ENCODE results near the gene SPCS1. TPM values are rescaled to one million over a fixed set of nuclear protein-coding genes. Genes with fewer than 3 reads are reported as not detected.
"Not testable (repeated sequence)": the region's sequence is repeated elsewhere in the genome, so short reads cannot be mapped to it uniquely, and the experiment has no call there.

The SPCS1 gene
- 10 to 100 TPM; 74.4 to 92.4 TPM for total RNA-seq

DNA sequence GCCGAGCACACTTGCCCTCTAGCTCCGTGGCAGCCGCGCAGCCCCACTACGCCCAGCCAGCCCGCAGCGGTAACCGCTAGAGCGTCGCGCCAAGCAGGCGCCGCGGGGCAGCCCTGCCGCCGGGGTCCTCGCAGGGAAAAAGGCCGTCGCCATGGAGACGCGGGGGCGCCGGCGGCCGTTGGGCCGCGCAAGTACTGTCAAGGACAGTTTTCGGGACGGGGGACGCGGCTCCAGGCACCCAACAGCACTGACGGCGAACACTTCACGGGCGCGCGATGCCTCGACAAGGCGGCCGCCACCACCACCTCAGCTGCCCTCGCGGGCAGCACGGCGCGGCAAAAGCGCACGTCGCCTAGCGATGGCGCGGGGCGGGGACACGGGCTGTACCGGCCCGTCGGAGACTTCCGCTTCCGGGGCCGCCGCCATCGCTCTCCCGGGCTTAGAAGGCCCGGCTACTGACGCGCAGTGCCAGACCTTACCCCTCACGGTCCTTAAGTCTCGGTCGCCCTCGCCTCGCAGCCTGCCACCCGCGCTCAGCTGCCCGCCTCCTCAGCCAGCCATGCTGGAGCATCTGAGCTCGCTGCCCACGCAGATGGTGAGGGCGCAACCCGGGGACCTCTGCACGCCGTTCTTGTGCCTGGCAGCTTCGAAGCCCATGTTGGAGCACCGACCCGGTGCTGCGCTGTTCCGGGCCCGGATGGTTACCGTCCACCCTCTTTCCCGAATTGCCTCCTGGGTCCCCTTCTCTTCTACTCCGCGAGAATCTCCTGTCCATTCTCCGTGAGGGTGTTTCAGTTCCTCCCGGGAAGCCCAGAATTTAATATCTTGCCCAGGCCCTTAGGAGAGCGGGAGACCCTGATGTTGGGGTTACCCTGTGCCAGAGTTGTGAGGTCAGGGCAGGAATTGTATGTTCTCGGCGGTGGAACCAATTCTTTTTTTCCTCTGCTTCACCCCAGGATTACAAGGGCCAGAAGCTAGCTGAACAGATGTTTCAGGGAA is at the start of gene SPCS1, which contains the start of gene GLT8D1:
SPCS1 (plus strand) TSS at position 419 of the 999 bp plus-strand sequence; CDS start at position 560, 141 bp downstream.
GLT8D1 (minus strand) TSS at position 104 of the 999 bp plus-strand sequence. CDS start 5,331 bp downstream, outside the sequence.
- DNase-seq (ENCODE audit: low spot score) = peak; percentile 88
- peak within 1 kb of the TSS; percentile 94 to 97 for H3K27ac Mint-ChIP-seq
- peaks cover 16 to 24% of the 10 kb centered on the region in 2 donors for H3K4me1 Mint-ChIP-seq (ENCODE audit: low read depth in 2 of 2)
- peak within 1 kb of the TSS; percentile 97 for H3K4me3 Mint-ChIP-seq
- H3K9me3 Mint-ChIP-seq = no peaks in the 10 kb centered on the region
- no peaks in the 10 kb centered on the region for H3K27me3 Mint-ChIP-seq
- H3K36me3 Mint-ChIP-seq = peaks cover 5% of the 10 kb centered on the region
- ATAC-seq = peak; percentile 96

DNA sequence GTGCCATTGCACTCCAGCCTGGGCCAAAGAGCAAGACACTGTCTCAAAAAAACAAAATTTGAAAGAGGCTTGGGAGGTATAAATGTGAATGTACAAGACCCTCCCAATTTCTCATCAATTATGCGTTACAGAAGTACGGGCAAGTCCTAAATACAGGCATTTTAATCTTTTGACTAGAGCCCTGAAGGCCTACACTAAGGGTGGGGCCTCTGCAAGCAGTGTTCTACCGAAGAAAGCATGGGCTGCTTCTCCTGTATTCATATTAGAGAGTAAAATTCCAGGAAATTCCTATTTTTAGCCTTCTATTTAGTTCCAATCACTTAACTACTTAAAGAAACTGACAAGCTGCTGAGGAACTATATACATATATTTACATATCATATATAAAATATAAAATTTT is 45.9 kb upstream of the SPCS1 start:
- Mint-ChIP-seq H3K27ac (no peak overlapping the region), H3K9me3 (no peaks in the 10 kb centered on the region), H3K4me1 (ENCODE audit: low read depth in 2 of 2) (peaks cover 0 to 3% of the 10 kb centered on the region in 2 donors), H3K27me3 (no peaks in the 10 kb centered on the region), H3K36me3 (peaks cover 21% of the 10 kb centered on the region), H3K4me3 (no peak overlapping the region)
- no peak for ATAC-seq
- DNase-seq (ENCODE audit: low spot score) = no peak

DNA sequence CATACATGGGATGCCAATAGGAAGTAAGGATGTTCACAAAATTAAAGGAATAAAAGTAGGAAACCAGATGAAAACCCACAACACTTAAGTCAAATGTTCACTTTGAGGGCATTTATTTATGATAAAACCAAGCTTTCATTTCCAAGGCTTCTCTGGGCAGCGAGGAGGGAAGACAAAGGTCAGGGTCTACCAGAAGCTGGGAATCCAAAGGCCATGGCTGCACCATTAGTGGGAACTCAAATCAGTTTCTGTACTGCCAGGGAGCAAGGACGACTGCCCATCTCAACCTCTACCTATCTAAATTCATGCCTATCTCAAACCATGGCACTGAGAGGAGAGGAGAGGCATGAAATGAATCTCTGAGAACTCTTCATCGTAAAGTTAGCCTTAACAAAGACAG is 42.8 kb upstream of the SPCS1 start:
- no peak overlapping the region for H3K27ac Mint-ChIP-seq
- no peaks in the 10 kb centered on the region for H3K9me3 Mint-ChIP-seq
- ATAC-seq (no peak), DNase-seq (ENCODE audit: low spot score) (no peak)
- H3K4me3 Mint-ChIP-seq = no peak overlapping the region
- peaks cover 0 to 3% of the 10 kb centered on the region in 2 donors for H3K4me1 Mint-ChIP-seq (ENCODE audit: low read depth in 2 of 2)
- H3K27me3 Mint-ChIP-seq = no peaks in the 10 kb centered on the region
- peaks cover 13% of the 10 kb centered on the region for H3K36me3 Mint-ChIP-seq

DNA sequence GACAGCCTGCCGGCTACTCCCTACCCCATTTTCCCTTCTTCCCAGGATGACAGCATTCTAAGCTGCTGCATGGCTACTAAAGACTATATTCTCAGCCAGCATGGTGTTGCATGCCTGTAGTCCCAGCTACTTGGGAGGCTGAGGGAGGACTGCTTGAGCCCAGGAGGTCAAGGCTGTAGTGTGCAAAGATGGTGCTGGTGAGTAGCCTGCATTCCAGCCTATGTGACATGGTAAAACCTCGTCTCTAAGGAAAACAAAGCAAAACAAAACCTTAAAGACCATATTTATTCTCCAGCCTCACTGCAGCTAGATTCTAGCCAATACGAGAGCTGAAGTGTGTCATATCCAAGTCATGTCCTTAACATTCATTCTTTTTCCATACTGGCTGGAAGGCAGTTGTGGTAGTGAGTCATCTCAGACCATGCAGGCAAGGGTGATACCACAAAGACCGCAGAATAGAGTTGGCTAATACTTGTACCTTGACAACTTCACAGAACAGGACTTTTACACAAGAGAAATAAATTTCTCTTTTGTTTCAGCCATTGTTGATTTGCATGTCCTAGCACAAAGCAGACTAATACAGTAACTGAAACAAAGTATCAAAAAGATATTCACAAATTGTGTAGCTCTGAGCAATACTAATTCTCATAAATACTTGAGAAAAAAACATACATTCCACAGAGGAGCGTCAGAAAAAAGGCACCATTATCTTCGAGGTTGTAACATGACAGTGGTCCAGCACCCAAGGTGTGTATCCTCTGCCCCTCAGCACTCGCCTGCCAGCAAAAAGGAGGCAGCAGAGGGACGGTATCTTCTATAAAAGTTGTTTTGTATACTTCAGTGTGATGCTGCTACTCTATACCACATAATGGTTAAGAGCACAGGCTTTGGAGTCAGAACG is 35.0 kb upstream of the SPCS1 start:
- no peaks in the 10 kb centered on the region for H3K9me3 Mint-ChIP-seq
- H3K36me3 Mint-ChIP-seq = peaks cover 21% of the 10 kb centered on the region
- DNase-seq (ENCODE audit: low spot score) = peak; percentile 77
- ATAC-seq = peak; percentile 95 to 96
- peaks cover 32 to 40% of the 10 kb centered on the region in 2 donors for H3K4me1 Mint-ChIP-seq (ENCODE audit: low read depth in 2 of 2)
- peak overlapping the region; percentile 95 to 97 for H3K27ac Mint-ChIP-seq
- no peaks in the 10 kb centered on the region for H3K27me3 Mint-ChIP-seq
- H3K4me3 Mint-ChIP-seq = peak overlapping the region; percentile 74

DNA sequence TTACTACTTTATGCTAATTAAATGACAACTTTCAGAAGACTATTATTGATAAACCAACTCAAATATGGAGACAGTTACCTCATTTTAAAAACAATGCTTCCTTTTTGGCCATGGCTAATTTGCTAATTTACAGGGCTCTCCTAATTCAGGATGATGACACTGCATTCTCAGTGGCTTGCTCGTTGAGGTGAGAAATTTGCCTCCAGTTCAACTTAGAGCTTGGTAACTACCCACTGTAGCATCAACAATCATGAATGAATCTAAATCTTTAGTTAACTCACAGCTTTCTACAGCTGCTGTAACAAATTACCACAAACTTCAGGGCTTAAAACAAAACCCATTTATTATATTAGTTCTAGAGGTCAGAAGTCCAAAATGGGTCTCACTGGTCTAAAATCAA is 34.2 kb upstream of the SPCS1 start:
- Mint-ChIP-seq H3K4me3 (peak overlapping the region; percentile 74), H3K4me1 (ENCODE audit: low read depth in 2 of 2) (peaks cover 36 to 40% of the 10 kb centered on the region in 2 donors), H3K27ac (peak overlapping the region; percentile 95 to 97), H3K27me3 (no peaks in the 10 kb centered on the region), H3K9me3 (no peaks in the 10 kb centered on the region), H3K36me3 (peaks cover 26% of the 10 kb centered on the region)
- DNase-seq (ENCODE audit: low spot score) (no peak), ATAC-seq (peak in 1 of 2 donors; percentile 21)

DNA sequence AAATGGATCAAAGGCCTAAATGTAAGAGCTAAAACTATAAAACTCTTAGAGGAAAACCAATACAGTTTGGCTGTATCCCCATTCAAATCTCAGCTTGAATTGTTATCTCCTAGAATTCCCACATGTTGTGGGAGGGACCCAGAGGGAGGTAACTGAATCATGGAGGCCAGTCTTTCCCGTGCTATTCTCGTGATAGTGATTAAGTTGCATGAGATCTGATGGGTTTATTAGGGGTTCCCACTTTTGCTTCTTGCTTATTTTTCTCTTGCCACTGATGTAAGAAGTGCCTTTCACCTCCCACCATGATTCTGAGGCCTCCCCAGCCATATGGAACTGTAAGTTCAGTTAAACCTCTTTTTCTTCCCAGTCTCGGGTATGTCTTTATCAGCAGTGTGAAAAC is 29.7 kb upstream of the SPCS1 start:
- not testable (repeated sequence) for H3K9me3 Mint-ChIP-seq; DNase-seq (ENCODE audit: low spot score); ATAC-seq; H3K4me3 Mint-ChIP-seq; H3K27ac Mint-ChIP-seq; H3K27me3 Mint-ChIP-seq
- Mint-ChIP-seq H3K4me1 (ENCODE audit: low read depth in 2 of 2) (peaks cover 37 to 46% of the 10 kb centered on the region in 2 donors), H3K36me3 (peaks cover 43% of the 10 kb centered on the region)

DNA sequence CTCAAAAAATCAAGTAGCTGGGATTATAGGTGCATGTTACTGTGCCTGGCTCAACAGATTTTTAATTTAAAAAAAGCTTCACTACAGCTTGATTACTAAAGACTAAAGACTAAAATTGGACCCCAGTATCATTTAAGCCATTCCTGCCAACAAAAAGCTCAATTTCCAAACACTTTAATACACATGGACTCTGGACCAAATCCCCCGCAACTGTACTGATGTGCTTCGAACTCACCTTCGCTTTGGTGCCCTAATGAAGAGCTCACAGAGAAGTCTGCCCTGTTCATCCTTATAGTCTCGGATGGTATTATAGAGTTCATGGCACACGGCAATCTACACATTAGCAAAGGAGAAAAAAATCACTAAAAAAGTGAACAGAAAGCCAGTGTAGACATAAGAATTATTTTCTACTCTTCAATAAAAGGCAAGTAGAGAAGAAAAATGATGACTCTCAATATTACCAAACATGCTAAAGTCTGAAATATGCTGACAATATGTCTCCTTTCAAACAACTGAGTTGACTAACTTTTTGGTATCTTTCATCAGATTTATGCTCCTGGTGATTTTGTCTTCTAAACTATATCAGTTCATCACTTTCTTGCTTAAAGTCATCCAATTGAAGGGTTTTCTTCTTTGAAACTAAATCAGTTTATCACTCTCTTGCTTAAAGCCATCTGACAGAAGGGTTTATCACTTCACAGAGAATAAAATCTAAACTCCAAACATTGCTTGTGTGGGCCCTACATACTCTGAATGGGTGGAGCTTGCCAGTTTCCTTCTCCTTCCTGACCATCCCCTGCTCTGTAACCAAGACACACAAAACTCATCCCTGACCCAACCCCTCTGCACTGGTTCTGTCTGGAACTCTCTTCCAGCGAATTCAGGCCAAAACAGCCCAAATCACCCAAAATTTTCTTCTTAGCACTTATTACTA is 27.4 kb upstream of the SPCS1 start:
- Mint-ChIP-seq H3K9me3 (no peaks in the 10 kb centered on the region), H3K36me3 (peaks cover 41% of the 10 kb centered on the region), H3K4me3 (no peak overlapping the region), H3K27me3 (no peaks in the 10 kb centered on the region), H3K4me1 (ENCODE audit: low read depth in 2 of 2) (peaks cover 35 to 41% of the 10 kb centered on the region in 2 donors), H3K27ac (peak overlapping the region; percentile 77 to 85)
- ATAC-seq (no peak), DNase-seq (ENCODE audit: low spot score) (no peak)

DNA sequence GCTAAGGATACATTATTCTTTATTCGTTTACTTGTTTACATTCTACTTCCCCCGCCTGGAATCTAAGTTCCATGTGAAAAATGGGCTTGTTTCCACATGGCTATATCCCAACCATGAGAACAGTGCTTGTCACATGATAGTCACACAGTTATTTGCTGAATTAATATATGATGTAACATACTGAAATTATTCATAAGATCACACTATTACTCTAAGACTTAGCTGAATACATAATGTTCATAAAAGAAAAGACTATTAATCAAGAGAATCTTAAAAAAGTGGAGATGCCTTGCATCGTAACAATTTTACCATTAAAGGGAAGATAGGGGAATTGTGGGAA is 26.7 kb upstream of the SPCS1 start:
- Mint-ChIP-seq H3K27me3 (no peaks in the 10 kb centered on the region), H3K9me3 (no peaks in the 10 kb centered on the region), H3K4me1 (ENCODE audit: low read depth in 2 of 2) (peaks cover 35 to 41% of the 10 kb centered on the region in 2 donors), H3K36me3 (peaks cover 41% of the 10 kb centered on the region), H3K4me3 (no peak overlapping the region), H3K27ac (peak overlapping the region; percentile 77 to 85)
- DNase-seq (ENCODE audit: low spot score) (no peak), ATAC-seq (no peak)

DNA sequence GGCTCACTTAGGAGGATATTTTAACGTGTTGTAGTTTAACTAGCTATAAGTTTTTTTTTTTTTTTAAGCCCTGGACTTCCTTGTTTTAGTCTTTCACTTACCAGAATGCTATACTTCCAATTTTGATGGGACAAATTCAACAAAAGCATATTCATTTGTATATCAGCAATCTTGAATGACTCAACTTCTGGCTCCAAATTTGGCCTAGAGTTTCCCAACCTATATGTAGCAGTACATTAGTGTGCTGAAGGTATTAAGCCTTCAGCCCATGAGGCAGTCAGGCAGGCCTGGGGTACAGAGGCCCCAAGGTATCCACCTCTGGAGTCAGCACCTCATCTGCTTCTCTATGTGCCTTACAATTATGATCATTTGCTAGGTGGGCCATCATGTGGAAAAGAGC is 26.1 kb upstream of the SPCS1 start:
- no peaks in the 10 kb centered on the region for H3K27me3 Mint-ChIP-seq
- H3K4me3 Mint-ChIP-seq = peak overlapping the region; percentile 30
- no peak for DNase-seq (ENCODE audit: low spot score)
- H3K9me3 Mint-ChIP-seq = no peaks in the 10 kb centered on the region
- H3K4me1 Mint-ChIP-seq (ENCODE audit: low read depth in 2 of 2) = peaks cover 39 to 46% of the 10 kb centered on the region in 2 donors
- H3K27ac Mint-ChIP-seq = peak overlapping the region; percentile 77 to 85
- H3K36me3 Mint-ChIP-seq = peaks cover 40% of the 10 kb centered on the region
- ATAC-seq = no peak

DNA sequence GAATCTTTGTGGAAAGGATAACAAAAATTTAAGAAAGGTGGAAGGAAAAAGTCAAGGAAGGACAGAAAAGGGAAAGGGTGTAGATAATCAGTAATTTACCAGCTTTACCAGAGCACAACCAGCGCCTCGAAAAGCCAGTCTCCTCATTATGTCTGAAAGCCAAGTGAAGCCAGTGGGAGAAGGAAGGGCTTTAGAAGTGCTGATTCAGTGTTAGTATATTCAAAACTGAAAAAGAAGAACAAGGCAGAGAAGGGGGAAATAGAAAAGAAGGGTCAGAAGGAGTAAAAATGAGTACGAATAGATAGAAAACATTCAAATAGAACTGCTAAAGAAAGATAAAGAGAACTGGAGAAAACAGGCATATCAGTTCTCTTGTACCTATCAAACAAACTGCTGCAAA is 24.3 kb upstream of the SPCS1 start:
- Mint-ChIP-seq H3K4me1 (ENCODE audit: low read depth in 2 of 2) (peaks cover 43 to 47% of the 10 kb centered on the region in 2 donors), H3K4me3 (peak overlapping the region; percentile 41), H3K27me3 (no peaks in the 10 kb centered on the region), H3K36me3 (peaks cover 32% of the 10 kb centered on the region), H3K27ac (peak overlapping the region; percentile 77 to 85), H3K9me3 (no peaks in the 10 kb centered on the region)
- no peak for DNase-seq (ENCODE audit: low spot score)
- ATAC-seq = no peak

DNA sequence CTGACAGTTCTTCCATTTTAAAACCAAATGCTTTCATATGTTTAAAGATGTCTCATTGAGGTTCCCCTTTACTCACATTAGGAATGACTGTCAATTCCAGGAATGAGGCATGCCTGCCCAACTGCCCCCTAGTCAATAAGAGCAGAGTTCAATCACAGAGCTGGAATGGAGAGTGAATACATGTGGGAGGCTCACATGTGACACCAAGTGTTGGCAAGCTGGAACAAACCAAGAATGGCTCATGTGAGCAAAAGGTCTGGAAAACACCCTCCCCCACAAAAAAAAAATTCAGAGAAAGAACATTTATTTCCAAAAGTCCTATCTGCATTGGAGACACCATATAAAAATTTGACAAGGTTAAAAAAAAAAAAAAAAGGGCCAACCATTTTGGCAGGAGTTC is 23.9 kb upstream of the SPCS1 start:
- Mint-ChIP-seq H3K4me1 (ENCODE audit: low read depth in 2 of 2) (peaks cover 43 to 52% of the 10 kb centered on the region in 2 donors), H3K4me3 (peak overlapping the region; percentile 41)

DNA sequence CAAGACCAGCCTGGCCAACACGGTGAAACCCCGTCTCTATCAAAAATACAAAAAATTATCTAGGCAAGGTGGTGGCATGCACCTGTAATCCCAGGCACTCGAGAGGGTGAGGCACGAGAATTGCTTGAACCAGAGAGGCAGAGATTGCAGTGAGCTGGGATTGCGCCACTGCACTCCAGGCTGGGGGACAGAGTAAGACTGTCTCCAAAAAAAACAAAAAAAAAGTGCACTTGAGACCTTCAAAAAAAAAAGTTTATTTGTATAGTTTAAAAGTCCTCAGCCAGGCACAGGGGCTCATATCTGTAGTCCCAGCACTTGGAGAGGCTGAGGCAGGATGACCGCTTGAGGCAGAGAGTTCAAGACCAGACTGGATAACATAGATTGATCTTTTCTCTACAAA is 22.3 kb upstream of the SPCS1 start:
- DNase-seq (ENCODE audit: low spot score) (no peak), ATAC-seq (no peak)
- peaks cover 32% of the 10 kb centered on the region for H3K36me3 Mint-ChIP-seq
- H3K4me1 Mint-ChIP-seq (ENCODE audit: low read depth in 2 of 2) = peaks cover 49 to 60% of the 10 kb centered on the region in 2 donors
- H3K4me3 Mint-ChIP-seq = peak overlapping the region; percentile 97
- no peaks in the 10 kb centered on the region for H3K9me3 Mint-ChIP-seq
- H3K27me3 Mint-ChIP-seq = no peaks in the 10 kb centered on the region
- peak overlapping the region; percentile 19 to 98 for H3K27ac Mint-ChIP-seq

More for the DNA sequence above, 23.9 kb upstream of the SPCS1 start:
- Mint-ChIP-seq H3K9me3 (no peaks in the 10 kb centered on the region), H3K36me3 (peaks cover 32% of the 10 kb centered on the region), H3K27ac (peak overlapping the region; percentile 77 to 85), H3K27me3 (no peaks in the 10 kb centered on the region)
- ATAC-seq (no peak), DNase-seq (ENCODE audit: low spot score) (no peak)
